K562 (cell line): Measurements from ENCODE around the gene TUBGCP5. TPM values are rescaled to one million over a fixed set of nuclear protein-coding genes. Genes with fewer than 3 reads are reported as not detected.

ENCODE experiments used
- ATAC-seq: fragments of 200-7000 bp; cut with Tn5 transposase; 3 replicates; pipeline ENCODE4 v1.9.1; 2020; ENCODE audit warnings: moderate library complexity
- BruUV-seq: library from RNA; stranded (reverse); fragments of 400-500 nt; replicated peaks from 2 replicates; lab custom pipeline; 2021; lab: Mats Ljungman, UMichigan
- CTCF ChIA-PET: fragments of 300-600 bp; formaldehyde crosslinking; extraction: SDS; loops from one replicate; lab custom pipeline; 2021; ENCODE audit warnings: low intra/inter-chr PET ratio; lab: Yijun Ruan, JAX
- POLR2A ChIA-PET: fragments of 300-600, 350-650 bp; sonication (Branson Sonifier 250); formaldehyde crosslinking; extraction: SDS; loops from one replicate; lab custom pipeline; 2021; ENCODE audit warnings: antibody characterized with exemption, inconsistent platforms; lab: Yijun Ruan, JAX
- DNase-seq, 4 experiments: peaks; one replicate each; pipeline versions ENCODE4 v3.0.0 to v3.0.0-alpha.2; 2011 to 2018; ENCODE audit warnings: low spot score in 3 of 4, mixed read lengths in 3 of 4; ENCODE audit errors: extremely low read depth in 1 of 4
- FAIRE-seq: peaks from 2 replicates; lab custom pipeline; 2011; peaks lifted over from hg19 to GRCh38; lab: Jason Lieb, UNC
- H2AFZ ChIP-seq: 2 replicates; pipeline ENCODE4 v1.6.0; 2011; ENCODE audit warnings: low read depth, low read length, control low read depth, inconsistent platforms
- H3K27ac ChIP-seq: fragments of 200-600 bp; 3 replicates; pipeline ENCODE4 v1.8.0; 2011; ENCODE audit warnings: low read depth, mild to moderate bottlenecking, control low read depth, inconsistent platforms, low read length, moderate library complexity, mixed read lengths; ENCODE audit errors: extremely low read depth
- H3K27me3 ChIP-seq, 2 experiments: fragments of 300-600 bp in 1 of 2; 2 replicates in 1 of 2; 3 replicates in 1 of 2; pipeline versions ENCODE4 v1.6.0 to v1.8.0; 2011; ENCODE audit warnings: inconsistent platforms in 2 of 2, low read length in 2 of 2, mild to moderate bottlenecking in 1 of 2, mixed read lengths in 1 of 2, moderate library complexity in 1 of 2; ENCODE audit not compliant: control insufficient read depth in 2 of 2, insufficient read depth in 2 of 2
- H3K36me3 ChIP-seq: fragments of 300-600 bp; 3 replicates; pipeline ENCODE4 v1.8.0; 2011; ENCODE audit warnings: mild to moderate bottlenecking, low read length, inconsistent platforms; ENCODE audit not compliant: control insufficient read depth, insufficient read depth
- H3K4me1 ChIP-seq, 2 experiments: fragments of 200-600 bp in 1 of 2; replicated peaks in 1 of 2; 2 replicates in 1 of 2; 3 replicates in 1 of 2; pipeline versions ENCODE4 v1.5.1 to v1.8.0; 2011; ENCODE audit warnings: inconsistent platforms in 2 of 2, low read length in 2 of 2, mild to moderate bottlenecking in 1 of 2, mixed read lengths in 1 of 2, moderate library complexity in 1 of 2; ENCODE audit not compliant: control insufficient read depth in 2 of 2, insufficient read depth in 2 of 2
- H3K4me2 ChIP-seq: 2 replicates; pipeline ENCODE4 v1.6.1; 2011; ENCODE audit warnings: low read length, control low read depth, inconsistent platforms, mixed read lengths; ENCODE audit not compliant: insufficient read depth
- H3K4me3 ChIP-seq: fragments of 200-600 bp; sonication (generic), shearing (Covaris generic); 2 replicates; pipeline ENCODE4 v1.5.1; 2016; ENCODE audit warnings: control low read depth, inconsistent platforms
- H3K79me2 ChIP-seq: fragments of 200-600 bp; 3 replicates; pipeline ENCODE4 v1.8.0; 2011; ENCODE audit warnings: low read length, inconsistent platforms; ENCODE audit not compliant: control insufficient read depth, insufficient read depth
- H3K9ac ChIP-seq, 2 experiments: 2 replicates each; pipeline versions ENCODE4 v1.6.0 to v1.6.1; 2011; ENCODE audit warnings: low read depth in 2 of 2, low read length in 2 of 2, control low read depth in 1 of 2, inconsistent platforms in 1 of 2, mild to moderate bottlenecking in 1 of 2, mixed read lengths in 1 of 2; ENCODE audit not compliant: insufficient read depth in 1 of 2
- H3K9me1 ChIP-seq: one replicate; pipeline ENCODE4 v1.6.0; 2011; ENCODE audit warnings: inconsistent platforms, mild to moderate bottlenecking, low read length, moderate library complexity; ENCODE audit not compliant: control insufficient read depth, insufficient read depth
- H3K9me3 ChIP-seq: replicated peaks from 2 replicates; pipeline ENCODE4 v1.5.1; 2011; ENCODE audit warnings: low read depth, low read length, inconsistent platforms; ENCODE audit not compliant: control insufficient read depth, insufficient read depth
- H4K20me1 ChIP-seq: replicated peaks from 2 replicates; pipeline ENCODE4 v1.6.1; 2011; ENCODE audit warnings: low read length, inconsistent platforms, mixed read lengths; ENCODE audit not compliant: control insufficient read depth, insufficient read depth
- BCOR ChIP-seq: fragments of 450-650 bp; IDR thresholded peaks from 2 replicates; pipeline ENCODE4 v1.6.1; 2016
- BRD4 ChIP-seq: fragments of 200-600 bp; sonication (generic); IDR thresholded peaks from 2 replicates; pipeline ENCODE4 v1.6.1; 2017; ENCODE audit warnings: inconsistent platforms
- CBX5 ChIP-seq: IDR thresholded peaks from 2 replicates; pipeline ENCODE4 v1.6.1; 2014; ENCODE audit warnings: low read depth, borderline replicate concordance
- NR3C1 ChIP-seq: sonication (generic); formaldehyde crosslinking; IDR thresholded peaks from 2 replicates; pipeline ENCODE4 v1.8.1; 2022; ENCODE audit warnings: missing genetic modification reagents
- RFX1 ChIP-seq: fragments of 450-650 bp; IDR thresholded peaks from 2 replicates; pipeline ENCODE4 v1.6.1; 2016; ENCODE audit warnings: mild to moderate bottlenecking, moderate library complexity
- ZC3H8 ChIP-seq: fragments of 450-650 bp; IDR thresholded peaks from 2 replicates; pipeline ENCODE4 v1.6.1; 2017
- ZHX1 ChIP-seq: fragments of 150-350 bp; conservative IDR thresholded peaks from 2 replicates; pipeline ENCODE4 v1.6.1; 2014; ENCODE audit warnings: low read length
- ZNF239 ChIP-seq: fragments of 250-450 bp; sonication (Bioruptor Pico); IDR thresholded peaks from 2 replicates; pipeline ENCODE4 v1.4.0; 2020; ENCODE audit warnings: mild to moderate bottlenecking
- ZNF398 ChIP-seq: fragments of 250-450 bp; sonication (Bioruptor Pico); IDR thresholded peaks from 2 replicates; pipeline ENCODE4 v1.8.0; 2021; ENCODE audit warnings: moderate library complexity, mild to moderate bottlenecking, inconsistent platforms
- WGBS: fragments of 100-300 bp; shearing (Covaris generic); methylation state at CpG from one replicate; pipeline ENCODE4 v1.1.6; 2016; ENCODE audit warnings: low coverage, mixed read lengths; ENCODE audit not compliant: insufficient coverage; ENCODE audit errors: missing lambda C conversion rate; 5-methylcytosine and 5-hydroxymethylcytosine counted together
- in situ Hi-C: fragments of 300-500 bp; cut with MboI; formaldehyde crosslinking; loops from 4 replicates; pipeline ENCODE4 v1.15.0; 2018; ENCODE audit warnings: inconsistent platforms, mixed read lengths
- intact Hi-C: fragments of 100-400 bp; cut with micrococcal nuclease; formaldehyde crosslinking; loops from 2 replicates; pipeline ENCODE4 v1.14.2; 2022
- polyA plus RNA-seq, 8 experiments: library from polyadenylated mRNA; depleted of rRNA in 4 of 8; stranded (reverse) in 5 of 8; unstranded in 3 of 8; fragments of >200 nt; fragmentation: Nextera tagmentation in 2 of 8; fragmentation: Illumina TruSeq in 1 of 8; extraction: Ambion mirVana in 2 of 8; extraction: Trizol in 1 of 8; gene quantifications; 2 replicates each; pipeline versions ENCODE4 v1.2.1 to v1.2.3, GENCODE V29; 2011 to 2014; ENCODE audit warnings: inconsistent platforms in 1 of 8, missing spikeins in 1 of 8
- total RNA-seq, 7 experiments: library from RNA; depleted of rRNA in 6 of 7; stranded (reverse); fragments of >200 nt in 6 of 7; fragmentation: Illumina TruSeq in 2 of 7; extraction: Trizol in 2 of 7; gene quantifications; 2 replicates each; pipeline versions ENCODE4 v1.2.1 to v1.2.3, GENCODE V29; 2011 to 2021; ENCODE audit warnings: low replicate concordance in 1 of 7

The TUBGCP5 gene
- total and polyA plus RNA-seq, 9 of the 15 experiments (the other 6 are each of a cell fraction or from before 2014, with no cell fraction given) = 5.8 to 33.9 (median 23.2) TPM

- Histone ChIP-seq H3K9me1 (no peaks in the 10 kb centered on the region), H3K4me1 (no peaks in the 10 kb centered on the region; a peak in 1 of 5 replicates), H3K27ac (no peak overlapping the region), H2AFZ (no peak overlapping the region), H3K27me3 (peaks cover 4 to 7% of the 10 kb centered on the region in 2 experiments; a peak in 3 of 5 replicates), H3K79me2 (no peaks in the 10 kb centered on the region), H3K4me2 (no peak overlapping the region), H4K20me1 (no peaks in the 10 kb centered on the region), H3K9ac (no peak overlapping the region), H3K4me3 (no peak overlapping the region), H3K9me3 (no peaks in the 10 kb centered on the region), H3K36me3 (no peaks in the 10 kb centered on the region)
- TF ChIP-seq RFX1 (peak; percentile 16; the same call in 1 of the 2 replicates), CBX5 (no peak)
- no peak for DNase-seq
- no TSS peak for BruUV-seq
- ChIA-PET CTCF (interaction anchor here (0.6 kb wide), 1 partner anchor 432 kb away, joined by 3 read pairs; no protein-coding TSS in a partner anchor), POLR2A (interaction anchor here (1.3 kb wide), 1 partner anchor 27 kb away, joined by 3 read pairs; no protein-coding TSS in a partner anchor)
- no peak for FAIRE-seq
- intact Hi-C loops = loop anchor here (5.0 kb wide), 1 partner anchor 44 kb away; the partner anchor contains the start of gene TUBGCP5
- ATAC-seq = no peak
- in situ Hi-C loops = no loop called here
- WGBS = 7% methylated on average over 3 of the region's 3 CpGs
These were observed 41.9 kb upstream of the TUBGCP5 start for GRCh38 chr15:23081271-23081670.

GRCh38 chr15:23079766-23080165 lies 40.4 kb upstream of the TUBGCP5 start:
- DNase-seq (no peak), ATAC-seq (peak; percentile 49; the same call in 2 of the 3 replicates), FAIRE-seq (no peak)
- Histone ChIP-seq H3K27me3 (peaks cover 9 to 12% of the 10 kb centered on the region in 2 experiments; a peak in 3 of 5 replicates), H3K4me3 (no peak overlapping the region), H3K9me3 (no peaks in the 10 kb centered on the region), H3K79me2 (no peaks in the 10 kb centered on the region), H3K36me3 (no peaks in the 10 kb centered on the region), H3K9ac (no peak overlapping the region), H4K20me1 (no peaks in the 10 kb centered on the region), H3K4me1 (no peaks in the 10 kb centered on the region; a peak in 1 of 5 replicates), H3K9me1 (no peaks in the 10 kb centered on the region), H3K4me2 (no peak overlapping the region), H3K27ac (no peak overlapping the region), H2AFZ (no peak overlapping the region)
- intact Hi-C loops (loop anchor here (5.0 kb wide), 1 partner anchor 42 kb away; the partner anchor contains the start of gene TUBGCP5), in situ Hi-C loops (no loop called here)
- TF ChIP-seq ZHX1 (no peak), NR3C1 (CRISPR knock-in tag) (no peak), BRD4 (no peak), BCOR (no peak), ZNF239 (CRISPR knock-in tag) (no peak), ZC3H8 (no peak), ZNF398 (no peak)
- BruUV-seq = no TSS peak
- POLR2A ChIA-PET = no interaction called here
- WGBS = 11% methylated on average over 7 of the region's 7 CpGs
- CTCF ChIA-PET = no interaction called here
